ENCODE measurements around the gene GNA14. TPM values are rescaled to one million over a fixed set of nuclear protein-coding genes. Genes with fewer than 3 reads are reported as not detected.

GNA14 gene
- total and polyA plus RNA-seq, 2 donors (not counting 3 experiments of a cell fraction or from before 2014, with no cell fraction given), result 2.1 to 3.3 TPM

- H3K27me3 ChIP-seq (ENCODE audit: control insufficient read depth in 2 of 2, insufficient read depth in 2 of 2, low read length in 2 of 2), result peaks cover 0 to 2% of the 10 kb centered on the region in 2 experiments
- BruUV-seq (replicated peaks), result no TSS peak
- DNase-seq (ENCODE audit: low read depth, low spot score) (no peak), FAIRE-seq (no peak)
- POLR2A ChIA-PET, result no interaction called here
- TF ChIP-seq GATA2 (IDR thresholded peaks at IDR 0.05; ENCODE audit: insufficient read depth, insufficient read length, low read depth, low read length) (no peak), POLR2AphosphoS5 (IDR thresholded peaks at IDR 0.05; ENCODE audit: insufficient read depth, low read depth, low read length) (no peak), MYC (IDR thresholded peaks at IDR 0.05; ENCODE audit: low read depth, low read length) (no peak), CTCF (IDR thresholded peaks at IDR 0.05; ENCODE audit: extremely low read depth in 1 of 2, insufficient read depth in 1 of 2, low read depth in 1 of 2, low read length in 2 of 2) (no peak), JUN (IDR thresholded peaks at IDR 0.05; ENCODE audit: borderline replicate concordance, insufficient read depth, insufficient read length, low read depth) (no peak), POLR2A (IDR thresholded peaks at IDR 0.05; ENCODE audit: low read depth, low read length) (no peak), FOS (IDR thresholded peaks at IDR 0.05; ENCODE audit: borderline replicate concordance, insufficient read depth, low read length) (no peak), EZH2 (IDR thresholded peaks at IDR 0.05; ENCODE audit: borderline replicate concordance, low read depth, low read length, severe bottlenecking) (no peak)
- TF ChIP-seq, protein P1, sequence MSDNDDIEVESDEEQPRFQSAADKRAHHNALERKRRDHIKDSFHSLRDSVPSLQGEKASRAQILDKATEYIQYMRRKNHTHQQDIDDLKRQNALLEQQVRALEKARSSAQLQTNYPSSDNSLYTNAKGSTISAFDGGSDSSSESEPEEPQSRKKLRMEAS (IDR thresholded peaks at IDR 0.05; ENCODE audit: insufficient read depth, insufficient read length), result no peak
- peaks cover 35% of the 10 kb centered on the region for H3K4me1 ChIP-seq (ENCODE audit: control insufficient read depth, extremely low read depth, insufficient read depth, low read length)
- CTCF ChIA-PET, result interaction anchor here (1.5 to 1.9 kb wide), 2 partner anchors 11 to 164 kb away, joined by 8 to 11 read pairs; no protein-coding TSS in a partner anchor
- no peaks in the 10 kb centered on the region for H4K20me1 ChIP-seq (replicated peaks; ENCODE audit: control insufficient read depth, extremely low read depth, insufficient read depth, low read length)
- dilution Hi-C loops (cut with MboI; ENCODE audit: extremely low pct_ligation_motif_present, low sequenced_read_pairs), result no loop called here
- H3K9ac ChIP-seq (replicated peaks; ENCODE audit: extremely low read depth, insufficient read depth, low read length), result peak overlapping the region; percentile 49
- intact Hi-C loops (cut with micrococcal nuclease), result loop anchor here (1.0 to 10.0 kb wide), 8 partner anchors 10 to 447 kb away; partner anchors contain the start of genes GNA14 and GNAQ
- H3K27ac ChIP-seq (ENCODE audit: insufficient read depth, low read depth, low read length), result peak overlapping the region; percentile 93
- no peaks in the 10 kb centered on the region for H3K9me1 ChIP-seq (replicated peaks; ENCODE audit: control insufficient read depth, extremely low read depth, insufficient read depth, low read length)
- H3K79me2 ChIP-seq (ENCODE audit: control insufficient read depth, insufficient read depth, low read length), result no peaks in the 10 kb centered on the region
- H3K9me3 ChIP-seq (replicated peaks; ENCODE audit: control insufficient read depth, insufficient read depth, low read length), result no peaks in the 10 kb centered on the region
- peak overlapping the region in 1 of 3 experiments; percentile 24 for H3K4me3 ChIP-seq (replicated peaks in 1 of 3; ENCODE audit: insufficient read depth in 1 of 3, low read depth in 1 of 3, low read length in 3 of 3)
- peak overlapping the region; percentile 75 for H3K4me2 ChIP-seq (ENCODE audit: insufficient read depth, low read length)
- no peaks in the 10 kb centered on the region for H3K36me3 ChIP-seq (ENCODE audit: control insufficient read depth in 2 of 2, extremely low read depth in 1 of 2, insufficient read depth in 2 of 2, low read length in 2 of 2)
- peak overlapping the region; percentile 69 for H2AFZ ChIP-seq (ENCODE audit: low read depth, low read length)
Observed at GRCh38 chr9:77587851-77588250, 60.3 kb downstream of the GNA14 start.
